NCI-H526 treated with DMSO at 0.1 percent for 48 hours (cell line): ENCODE results near the gene LRPAP1.
"Not testable (repeated sequence)": the region's sequence is repeated elsewhere in the genome, so short reads cannot be mapped to it uniquely, and the experiment has no call there.

Experiments
- DNase-seq: peaks from one replicate; lab custom pipeline; 2025; lab: John Stamatoyannopoulos, UW

Gene LRPAP1

GRCh38 chr4:3461515-3462291 is 70.5 kb downstream of the LRPAP1 start:
- no peak for DNase-seq

GRCh38 chr4:3460926-3461325 is 71.3 kb downstream of the LRPAP1 start:
- no peak for DNase-seq

GRCh38 chr4:3459156-3459555 is 73.1 kb downstream of the LRPAP1 start:
- not testable (repeated sequence) for DNase-seq

GRCh38 chr4:3458371-3458770 is 73.9 kb downstream of the LRPAP1 start:
- no peak for DNase-seq

- not testable (repeated sequence) for DNase-seq
Observed at GRCh38 chr4:3455596-3455995, 76.6 kb downstream of the LRPAP1 start.
